Measurements from ENCODE around the gene AGBL4. TPM values are rescaled to one million over a fixed set of nuclear protein-coding genes. Genes with fewer than 3 reads are reported as not detected.

Gene AGBL4
- total RNA-seq, 1 donor from 2014 or later = 0.16 TPM

DNA sequence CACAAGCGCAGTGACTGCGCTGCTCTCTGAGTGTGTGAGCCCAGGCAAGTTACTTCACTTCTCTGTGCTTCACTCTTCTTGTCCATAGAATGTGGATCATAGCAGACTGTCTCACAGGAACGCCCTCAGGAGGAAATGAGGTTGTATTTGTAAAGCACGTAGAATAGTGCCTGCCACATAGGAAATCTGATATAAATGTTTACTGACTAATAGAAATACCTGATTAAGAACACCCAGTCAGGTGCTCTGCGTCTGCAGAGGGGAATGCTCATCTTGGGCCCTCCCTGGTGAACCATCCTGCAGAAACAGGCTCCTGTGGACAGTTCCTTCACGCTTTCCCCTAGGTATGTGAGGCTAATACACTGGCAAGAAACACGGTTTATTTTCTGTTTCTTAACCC is 1347.4 kb downstream of the AGBL4 start:
- DNase-seq (no peak), ATAC-seq (ENCODE audit: poor library complexity) (no peak)
- intact Hi-C loops (cut with DNase I) = no loop called here

DNA sequence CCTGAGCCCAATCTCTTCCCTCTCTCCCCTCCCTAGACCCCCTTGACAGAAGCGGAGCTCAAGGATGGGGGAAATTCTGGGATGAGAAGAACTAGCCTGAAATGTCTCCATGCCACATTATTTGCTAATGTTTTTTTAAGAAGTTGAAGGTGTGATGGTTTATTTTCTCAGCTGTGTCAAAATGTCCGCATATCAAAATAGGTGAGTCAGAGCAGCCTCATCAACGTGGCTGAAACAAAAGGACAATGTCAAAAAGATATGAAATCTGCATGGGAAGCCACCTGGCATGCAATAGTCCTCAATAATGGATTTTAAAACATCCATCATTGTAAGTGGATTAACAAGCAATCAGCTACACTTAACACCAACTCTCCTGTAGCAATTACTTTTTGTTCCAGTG is 1348.5 kb downstream of the AGBL4 start:
- intact Hi-C loops (cut with DNase I) = no loop called here

DNA sequence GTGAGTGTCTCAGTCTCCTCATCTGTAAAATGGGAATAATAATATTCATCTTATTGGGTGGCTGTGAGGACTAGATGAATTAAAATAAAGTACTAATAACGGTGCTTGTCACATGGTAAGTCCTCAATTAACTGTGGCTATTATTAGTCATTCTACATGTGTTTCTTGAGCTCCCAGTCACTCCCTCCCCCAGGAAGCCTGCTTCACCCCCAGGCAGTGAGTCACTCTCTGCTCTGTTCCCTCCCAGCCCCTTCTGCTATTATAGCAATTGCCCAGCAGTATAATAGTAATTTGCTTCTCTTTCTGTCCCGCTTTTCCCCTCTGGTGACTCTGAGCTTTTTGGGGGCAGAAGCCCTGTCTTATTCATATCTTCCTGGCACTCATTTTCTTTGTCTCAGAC is 1349.1 kb downstream of the AGBL4 start:
- intact Hi-C loops (cut with DNase I) = no loop called here
- no peak for ATAC-seq (ENCODE audit: poor library complexity)
- DNase-seq = no peak

More for the DNA sequence above, 1348.5 kb downstream of the AGBL4 start:
- DNase-seq (no peak), ATAC-seq (ENCODE audit: poor library complexity) (no peak)

DNA sequence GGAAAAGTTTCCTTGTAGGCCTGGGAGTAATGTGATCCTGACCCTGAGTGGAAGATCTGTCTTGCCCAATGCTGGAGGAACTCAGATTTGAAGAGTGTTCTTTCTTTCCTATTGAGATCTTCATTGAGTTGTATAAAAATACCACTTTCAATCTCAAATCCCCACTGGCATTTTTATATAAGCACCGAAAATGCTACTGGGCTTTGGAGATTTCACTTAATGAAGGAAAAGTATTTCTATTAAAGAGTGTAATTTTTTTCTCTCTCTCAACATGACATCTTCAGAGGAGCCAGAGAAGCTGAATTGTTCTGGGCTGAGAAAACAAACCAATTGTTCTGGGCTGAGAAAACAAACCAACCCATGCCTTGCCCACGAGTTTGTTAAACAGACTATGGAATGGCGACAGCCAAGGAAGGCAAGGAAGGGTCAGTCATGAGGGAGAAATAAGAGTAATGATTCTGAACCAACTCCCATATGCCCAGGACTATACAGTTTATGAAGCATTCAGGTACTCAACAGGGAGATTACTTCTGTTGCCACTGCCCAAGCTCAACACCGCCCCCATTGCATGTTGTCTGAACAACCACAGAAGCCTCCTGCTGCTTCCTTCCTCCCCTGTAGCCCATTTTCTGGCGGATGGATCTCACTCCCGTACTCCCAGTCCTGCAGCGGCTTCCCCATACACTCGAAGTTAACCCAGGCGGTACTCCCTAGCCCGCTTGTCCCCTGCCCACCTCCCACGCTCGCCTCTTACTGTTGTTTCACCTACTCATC is 1350.2 kb downstream of the AGBL4 start:
- ATAC-seq (ENCODE audit: poor library complexity) = no peak
- no peak for DNase-seq
- intact Hi-C loops (cut with DNase I) = no loop called here

DNA sequence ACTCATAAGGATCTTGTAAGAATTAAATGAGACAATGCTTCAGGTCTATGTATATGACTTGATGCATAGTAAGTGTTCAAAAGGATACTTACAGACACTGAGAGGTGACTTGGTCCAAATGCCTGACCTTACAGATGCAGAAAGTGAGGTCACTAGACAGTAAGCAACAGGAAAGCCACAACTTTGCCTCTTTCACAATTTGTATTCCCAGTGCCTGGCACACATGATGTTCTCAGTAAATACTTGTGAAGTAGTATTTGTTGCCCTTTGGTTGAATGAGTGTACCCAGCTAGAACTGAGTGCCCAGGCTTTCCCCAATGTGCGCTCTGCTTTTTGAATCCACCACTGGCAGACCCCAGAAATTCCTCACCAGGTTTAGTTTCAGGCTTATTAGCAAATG is 1352.2 kb downstream of the AGBL4 start:
- ATAC-seq (ENCODE audit: poor library complexity) = no peak
- intact Hi-C loops (cut with DNase I) = no loop called here
- DNase-seq = no peak

DNA sequence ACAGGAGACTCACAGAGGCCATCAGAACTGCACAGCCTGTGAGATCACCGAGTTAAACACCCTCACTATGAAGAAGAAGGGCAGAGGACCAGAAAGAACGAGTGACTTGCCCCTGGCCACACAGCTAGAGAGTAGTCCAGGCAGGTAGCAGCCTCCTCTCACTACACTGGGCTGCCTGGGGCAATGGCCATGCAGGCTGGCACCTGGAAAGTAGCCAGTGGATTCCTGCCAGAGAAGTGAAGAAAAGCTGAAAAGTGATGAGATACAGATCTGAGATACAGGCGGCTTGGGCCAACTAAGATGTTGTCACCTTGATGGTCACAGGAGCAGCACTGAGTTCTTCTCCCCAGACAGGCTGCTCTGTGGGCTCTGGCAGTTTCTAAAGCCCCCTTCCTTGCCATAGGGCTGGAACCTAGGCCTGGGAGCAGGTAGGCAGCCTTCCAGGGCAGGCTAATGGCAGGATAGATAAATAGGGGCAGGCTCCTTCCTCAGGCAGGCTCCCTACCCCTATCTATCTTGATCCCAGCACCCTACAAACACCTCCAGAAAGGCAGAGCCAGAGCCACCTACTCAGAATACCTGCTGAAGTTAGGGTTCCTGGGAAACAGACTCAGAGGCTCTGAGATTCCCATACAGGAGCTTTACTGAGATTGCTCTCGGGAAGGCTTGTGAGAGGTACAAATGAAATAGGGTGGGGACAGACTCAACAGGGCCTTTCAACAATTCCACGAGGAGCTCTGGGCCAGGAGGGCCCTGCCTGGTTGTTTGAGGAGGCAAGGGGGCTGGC is 1353.3 kb downstream of the AGBL4 start:
- no peak for ATAC-seq (ENCODE audit: poor library complexity)
- no peak for DNase-seq
- intact Hi-C loops (cut with DNase I) = no loop called here

DNA sequence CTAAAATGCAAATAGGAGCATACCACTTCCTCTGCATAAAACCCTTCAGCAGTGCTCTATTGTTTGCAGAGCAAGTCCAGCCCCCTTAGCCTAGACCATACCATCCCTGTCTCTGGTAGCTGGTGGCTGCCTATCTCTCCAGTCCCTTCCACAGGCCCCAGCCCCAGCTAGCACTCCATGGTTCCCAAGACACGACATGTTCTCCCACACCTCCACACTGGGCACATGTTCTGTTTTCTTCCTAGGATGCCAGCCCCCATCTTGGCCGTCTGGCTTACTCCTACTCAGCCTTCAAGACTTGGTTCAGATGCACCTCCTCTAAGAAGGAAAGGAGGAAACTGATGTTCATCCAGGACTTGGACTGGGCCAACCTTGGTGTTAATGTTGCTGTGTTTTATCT is 1355.4 kb downstream of the AGBL4 start:
- DNase-seq (no peak), ATAC-seq (ENCODE audit: poor library complexity) (no peak)
- intact Hi-C loops (cut with DNase I) = no loop called here

DNA sequence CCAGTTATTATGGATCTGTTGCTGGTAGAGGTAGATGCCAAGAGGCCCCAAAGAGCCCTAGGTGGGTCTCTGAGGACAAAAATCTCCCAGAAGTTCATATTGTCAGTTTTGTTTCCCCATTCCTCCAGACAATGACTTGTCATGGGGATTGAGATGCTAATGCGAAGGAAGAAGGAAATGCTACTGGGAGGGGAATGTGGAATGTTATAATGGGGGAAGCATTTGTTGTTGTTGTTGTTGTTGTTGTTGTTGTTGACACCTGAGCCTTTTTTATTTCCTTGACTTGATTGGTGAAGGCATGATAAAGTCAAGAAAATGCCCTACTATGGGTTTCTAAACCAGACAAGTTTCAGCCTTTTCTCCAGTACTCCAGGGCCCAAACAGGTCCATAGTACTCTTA is 1356.0 kb downstream of the AGBL4 start:
- intact Hi-C loops (cut with DNase I) = no loop called here
- ATAC-seq (ENCODE audit: poor library complexity) (no peak), DNase-seq (no peak)

DNA sequence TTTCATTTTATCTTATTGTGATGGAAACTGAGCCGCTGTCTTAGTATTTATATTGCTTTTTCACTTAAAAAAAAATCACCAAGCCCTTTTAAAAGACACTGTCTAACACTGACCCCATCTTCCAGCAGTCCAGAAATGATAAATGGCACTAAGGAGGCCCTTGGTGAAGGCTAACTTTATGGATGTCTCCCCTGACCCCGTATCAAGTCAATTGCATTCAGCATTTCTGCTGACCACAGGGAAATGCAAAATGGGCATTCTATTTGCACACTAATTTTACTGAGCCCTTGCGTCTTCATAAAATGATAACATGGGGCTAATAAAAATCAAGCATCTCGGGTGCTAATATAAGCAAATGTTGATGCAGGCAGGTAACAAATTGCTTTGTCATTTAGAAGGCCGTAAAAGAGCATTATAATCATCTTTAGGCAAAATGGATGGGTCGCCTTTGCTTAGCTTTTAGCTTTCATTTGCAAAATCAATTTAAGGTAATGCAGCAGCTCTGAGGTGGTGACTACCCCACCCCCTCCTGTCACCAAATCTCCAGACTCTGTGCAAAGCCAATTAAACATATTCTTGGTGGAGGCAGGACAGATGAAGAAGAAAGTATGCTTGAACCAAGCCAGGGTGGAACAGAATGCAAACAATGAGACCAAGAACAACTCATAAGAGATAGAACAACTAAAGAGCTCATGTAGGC is 1357.9 kb downstream of the AGBL4 start:
- ATAC-seq (ENCODE audit: poor library complexity) (no peak), DNase-seq (no peak)
- intact Hi-C loops (cut with DNase I) = no loop called here

DNA sequence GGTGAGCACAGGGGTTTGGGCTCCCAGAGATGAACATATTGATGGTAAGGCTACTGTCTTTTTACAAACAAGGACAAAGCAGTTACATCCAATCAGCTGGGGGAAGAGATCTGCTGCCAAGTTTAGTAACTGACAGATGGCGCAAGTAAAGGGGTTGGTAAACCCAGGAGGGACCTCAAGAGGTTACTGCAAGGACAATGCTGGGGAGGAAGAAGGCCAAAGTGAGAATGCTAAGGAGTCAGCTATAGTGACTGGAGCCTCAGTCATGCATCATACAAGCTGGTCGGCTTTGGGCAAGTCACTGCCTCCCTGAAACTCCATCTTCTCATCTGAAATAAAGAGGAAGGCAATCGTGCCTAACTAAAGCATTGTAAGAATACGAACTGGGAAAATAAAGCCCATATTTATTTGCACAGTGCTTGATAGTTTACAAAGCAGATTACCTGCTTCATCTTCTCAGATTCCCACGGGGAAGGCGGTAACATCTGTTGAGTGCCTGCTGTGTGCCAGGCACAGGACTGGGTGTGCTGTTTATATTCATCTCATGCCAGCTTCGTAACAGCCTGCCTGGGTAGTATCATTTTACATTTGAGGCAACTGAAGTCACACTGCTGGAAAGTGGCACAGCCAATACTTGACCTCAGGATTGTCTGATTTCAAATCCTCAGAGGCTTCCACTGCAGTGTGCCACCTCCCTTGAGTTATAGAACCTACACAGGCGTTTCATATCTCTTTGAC is 1361.9 kb downstream of the AGBL4 start:
- intact Hi-C loops (cut with DNase I) = no loop called here
- no peak for ATAC-seq (ENCODE audit: poor library complexity)
- DNase-seq = no peak

DNA sequence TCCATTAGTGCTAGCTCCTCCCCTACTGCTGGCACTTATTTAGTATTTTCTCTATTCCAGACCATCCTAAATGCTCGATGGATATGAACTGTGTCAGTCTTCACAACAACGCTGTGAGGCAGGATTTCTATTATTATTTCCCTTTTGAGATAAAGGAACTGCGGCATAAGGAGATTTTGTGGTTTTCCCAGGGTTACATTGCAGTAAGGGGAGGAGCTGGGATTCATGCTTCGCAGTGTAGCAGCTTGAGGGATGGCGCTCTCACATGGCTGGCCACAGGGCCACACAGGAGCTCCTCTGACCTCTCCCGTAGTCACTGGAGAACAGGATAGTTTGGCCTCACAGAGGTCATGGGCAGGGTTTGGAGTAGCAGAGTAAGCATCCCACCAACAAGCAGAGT is 1364.0 kb downstream of the AGBL4 start:
- no peak for ATAC-seq (ENCODE audit: poor library complexity)
- intact Hi-C loops (cut with DNase I) = no loop called here

DNA sequence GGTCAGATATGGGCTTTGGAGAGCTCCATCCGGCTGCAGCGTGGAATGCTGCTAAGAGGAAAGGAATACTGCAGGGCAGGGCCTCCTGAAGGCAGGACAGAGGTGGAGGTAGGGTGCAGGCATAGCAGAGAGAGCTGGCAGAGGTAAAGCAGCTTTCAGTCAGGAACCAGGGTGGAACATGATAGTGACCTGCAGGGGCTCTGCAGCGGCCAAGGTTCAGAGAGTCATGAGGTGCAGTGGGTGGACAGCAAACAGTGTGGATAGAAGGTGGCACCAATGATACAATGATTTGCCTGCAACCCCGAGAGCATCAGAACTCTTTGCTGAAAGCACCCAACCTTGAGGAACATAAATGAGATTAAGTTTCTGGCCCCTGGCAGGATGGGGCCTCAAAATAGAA is 1366.3 kb downstream of the AGBL4 start:
- intact Hi-C loops (cut with DNase I) = no loop called here
- DNase-seq = no peak
- no peak for ATAC-seq (ENCODE audit: poor library complexity)

More for the DNA sequence above, 1364.0 kb downstream of the AGBL4 start:
- DNase-seq = no peak

DNA sequence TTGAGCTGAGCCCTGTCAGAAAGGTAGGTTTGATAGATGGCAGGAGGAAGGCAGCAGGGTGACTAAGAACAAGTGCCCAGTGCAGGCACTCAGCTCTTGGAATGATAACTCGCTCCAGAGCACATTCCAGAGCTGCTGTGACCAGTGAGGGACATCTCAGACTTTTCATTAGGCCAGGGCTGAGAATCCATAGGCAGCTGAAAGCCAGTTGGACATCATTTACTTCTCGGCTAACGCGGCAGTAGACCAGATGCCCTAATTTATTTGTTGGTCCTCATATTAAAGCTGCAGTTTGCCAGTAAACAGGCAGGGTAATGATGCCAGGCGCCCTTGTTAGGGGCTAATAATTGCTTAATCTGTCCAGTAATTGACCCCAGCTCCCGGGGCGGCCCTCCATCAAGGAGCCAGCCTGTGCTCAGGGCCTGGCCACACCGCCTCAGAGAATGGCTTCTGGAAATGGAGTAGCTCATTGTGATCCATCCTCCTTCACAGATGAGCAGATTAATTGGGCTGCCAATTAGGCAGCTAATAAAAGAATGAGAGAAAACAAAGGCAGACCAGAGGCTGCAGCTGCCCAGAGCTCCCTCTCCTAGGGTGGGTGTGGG is 1369.0 kb downstream of the AGBL4 start:
- intact Hi-C loops (cut with DNase I) = no loop called here
- ATAC-seq (ENCODE audit: poor library complexity) (peak; percentile 61), DNase-seq (no peak)

DNA sequence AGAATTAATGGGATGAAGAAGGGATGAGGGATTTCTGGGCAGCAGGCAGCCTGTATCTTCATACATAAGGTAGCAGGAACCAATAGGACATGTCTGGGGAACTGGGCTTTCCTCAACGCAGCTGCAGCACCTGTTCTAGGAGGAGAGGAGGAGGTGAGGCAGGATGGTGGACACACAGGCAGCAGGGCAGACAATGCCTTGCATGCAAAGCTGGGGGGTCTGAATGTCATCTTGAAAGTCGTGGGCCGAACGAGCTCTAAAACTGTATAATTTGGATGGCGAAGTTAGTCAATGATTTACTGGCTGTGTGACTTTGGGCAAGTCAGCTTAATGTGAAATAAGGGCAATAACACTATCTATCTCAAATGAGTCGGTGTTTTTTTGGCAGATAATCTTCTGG is 1371.4 kb downstream of the AGBL4 start:
- intact Hi-C loops (cut with DNase I) = no loop called here
- no peak for ATAC-seq (ENCODE audit: poor library complexity)
- no peak for DNase-seq

DNA sequence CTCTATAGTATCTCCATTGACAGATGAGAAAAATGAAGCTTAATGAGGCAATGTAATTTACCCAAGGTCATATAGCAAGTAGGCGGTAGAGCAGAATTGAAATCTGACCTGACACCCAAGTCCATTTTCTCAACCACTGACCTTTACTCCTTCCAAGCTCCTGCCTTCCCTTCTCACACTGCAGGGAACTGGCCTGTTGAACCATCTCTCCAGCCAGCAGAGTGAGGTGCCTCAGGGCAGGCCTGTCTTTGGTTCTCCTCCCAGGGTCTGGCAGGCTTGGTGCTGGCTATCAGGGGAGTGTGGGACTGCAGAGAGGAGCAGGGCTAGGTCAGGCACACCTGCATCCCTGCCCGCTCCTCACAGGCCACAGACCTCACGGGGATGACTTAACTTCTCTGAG is 1373.9 kb downstream of the AGBL4 start:
- no peak for ATAC-seq (ENCODE audit: poor library complexity)
- intact Hi-C loops (cut with DNase I) = no loop called here

DNA sequence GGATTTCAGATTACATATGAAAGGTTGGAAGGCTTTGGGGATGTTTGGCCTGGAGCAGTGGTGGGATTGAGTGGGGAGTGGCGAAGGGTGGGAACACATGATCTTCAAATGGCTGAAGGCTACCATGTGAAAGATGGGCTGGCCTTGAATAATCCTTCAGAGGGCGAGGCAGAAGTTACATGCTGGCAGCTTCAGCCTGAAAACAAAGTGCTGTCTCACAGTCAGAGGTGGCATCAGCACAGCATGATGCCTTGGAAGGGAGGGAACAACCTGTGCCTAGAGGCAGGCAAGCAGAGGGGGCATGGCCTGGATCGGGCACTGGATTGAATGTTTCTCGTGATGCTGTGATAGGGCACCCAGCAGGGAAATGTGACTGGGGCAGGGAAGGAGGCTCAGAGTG is 1377.9 kb downstream of the AGBL4 start:
- intact Hi-C loops (cut with DNase I) = no loop called here
- no peak for DNase-seq
- no peak for ATAC-seq (ENCODE audit: poor library complexity)

More for the DNA sequence above, 1373.9 kb downstream of the AGBL4 start:
- DNase-seq = no peak

DNA sequence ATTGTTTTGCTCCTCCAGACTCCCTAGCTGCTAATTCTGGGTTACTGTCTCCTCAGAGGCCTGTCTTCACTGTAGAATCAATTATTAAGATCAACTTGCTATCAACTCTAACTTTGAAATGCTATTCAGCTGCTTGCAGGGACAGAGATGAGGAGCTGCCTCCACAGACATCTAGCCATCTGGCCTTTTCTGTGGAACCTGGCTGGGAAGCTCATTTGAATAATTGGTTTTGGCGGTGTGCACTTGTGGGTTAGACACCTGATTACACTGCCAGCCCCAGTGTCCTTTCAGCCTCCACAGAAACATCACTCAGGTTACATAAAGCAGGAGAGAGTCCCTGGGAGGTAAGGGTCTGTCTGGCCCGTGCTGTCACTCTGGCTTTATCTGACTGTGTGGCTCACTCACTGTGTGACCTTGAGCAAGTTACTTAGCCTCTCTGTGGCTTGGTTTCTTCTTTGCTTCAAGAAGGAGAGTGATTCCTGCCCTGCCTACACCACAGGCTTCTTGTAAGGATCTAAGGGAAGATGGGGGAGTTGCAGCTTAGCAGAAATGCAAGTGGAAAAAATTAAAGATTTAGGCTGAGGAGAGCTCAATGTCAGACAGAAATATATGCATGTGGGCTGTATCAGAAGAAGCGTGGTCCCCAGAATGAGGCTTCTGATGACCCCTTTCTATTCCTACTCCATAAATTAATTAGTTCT is 1378.7 kb downstream of the AGBL4 start:
- intact Hi-C loops (cut with DNase I) = no loop called here
- DNase-seq (no peak), ATAC-seq (ENCODE audit: poor library complexity) (no peak)
